HG02973 (cell line): ENCODE data around the gene HMGXB3.
A peak's percentile ranks its signal among the peaks of the same experiment; 100 is the strongest.
"Not testable (repeated sequence)": the region's sequence is repeated elsewhere in the genome, so short reads cannot be mapped to it uniquely, and the experiment has no call there.

Source experiments
- ATAC-seq: cut with Tn5 transposase; IDR thresholded peaks from one replicate; pipeline ENCODE4 v1.9.1; 2021; ENCODE audit warnings: moderate library complexity; ENCODE audit not compliant: unreplicated experiment

Gene HMGXB3

GRCh38 chr5:150021491-150022157, 21.1 kb downstream of the HMGXB3 start:
- ATAC-seq, result no peak

- ATAC-seq, result no peak
These were observed 21.6 kb downstream of the HMGXB3 start for GRCh38 chr5:150022158-150022531.

- no peak for ATAC-seq
These were observed 22.1 kb downstream of the HMGXB3 start for GRCh38 chr5:150022681-150023080.

GRCh38 chr5:150023136-150023535, 22.6 kb downstream of the HMGXB3 start:
- ATAC-seq, result no peak

GRCh38 chr5:150024346-150024984, 23.9 kb downstream of the HMGXB3 start:
- ATAC-seq, result no peak

- no peak for ATAC-seq
These were observed 26.2 kb downstream of the HMGXB3 start for GRCh38 chr5:150026682-150027172.

- not testable (repeated sequence) for ATAC-seq
These were observed 27.5 kb downstream of the HMGXB3 start for GRCh38 chr5:150028047-150028446.

- ATAC-seq, result no peak
These were observed 32.8 kb downstream of the HMGXB3 start for GRCh38 chr5:150033334-150033733.

- no peak for ATAC-seq
These were observed 34.1 kb downstream of the HMGXB3 start for GRCh38 chr5:150034662-150035061.

GRCh38 chr5:150035139-150035895, 34.8 kb downstream of the HMGXB3 start:
- peak; percentile 92 for ATAC-seq

GRCh38 chr5:150036513-150036912, 36.0 kb downstream of the HMGXB3 start:
- no peak for ATAC-seq

GRCh38 chr5:150038547-150038946, 38.0 kb downstream of the HMGXB3 start:
- ATAC-seq, result no peak

- ATAC-seq, result no peak
These were observed 41.9 kb downstream of the HMGXB3 start for GRCh38 chr5:150042459-150042858.

GRCh38 chr5:150043657-150044328, 43.3 kb downstream of the HMGXB3 start:
- ATAC-seq, result no peak

- ATAC-seq, result no peak
These were observed 43.8 kb downstream of the HMGXB3 start for GRCh38 chr5:150044329-150044681.

- ATAC-seq, result no peak
These were observed 44.2 kb downstream of the HMGXB3 start for GRCh38 chr5:150044712-150045111.

GRCh38 chr5:150045549-150045948, 45.0 kb downstream of the HMGXB3 start:
- no peak for ATAC-seq

- no peak for ATAC-seq
These were observed 45.5 kb downstream of the HMGXB3 start for GRCh38 chr5:150046031-150046430.

- not testable (repeated sequence) for ATAC-seq
These were observed 49.8 kb downstream of the HMGXB3 start for GRCh38 chr5:150050172-150050811.

GRCh38 chr5:150051657-150052195, 51.2 kb downstream of the HMGXB3 start:
- ATAC-seq, result no peak
